Prostate gland (tissue), 1 donor: ENCODE data around the gene FBLN5.

Source experiments
- POLR2A ChIP-seq: fragments of 450-650 bp; IDR thresholded peaks from one replicate; pipeline ENCODE4 v1.6.1; 2016; ENCODE audit warnings: antibody characterized with exemption, mild to moderate bottlenecking
- POLR2AphosphoS5 ChIP-seq: sonication (generic); formaldehyde crosslinking; IDR thresholded peaks from one replicate; pipeline ENCODE4 v1.6.1; 2017; ENCODE audit warnings: antibody characterized with exemption

- TF ChIP-seq POLR2A (no peak), POLR2AphosphoS5 (no peak)
These were observed 110.4 kb downstream of the FBLN5 start for GRCh38 chr14:91837076-91837475.
